GM19468 (cell line): ENCODE results near the gene COX5B.
"Not testable (repeated sequence)": the region's sequence is repeated elsewhere in the genome, so short reads cannot be mapped to it uniquely, and the experiment has no call there.

Experiments
- ATAC-seq: cut with Tn5 transposase; IDR thresholded peaks from one replicate; pipeline ENCODE4 v1.9.1; 2021; ENCODE audit warnings: mild to moderate bottlenecking, moderate library complexity, moderate number of reproducible peaks; ENCODE audit not compliant: unreplicated experiment; ENCODE audit errors: extremely low read depth

The COX5B gene

DNA sequence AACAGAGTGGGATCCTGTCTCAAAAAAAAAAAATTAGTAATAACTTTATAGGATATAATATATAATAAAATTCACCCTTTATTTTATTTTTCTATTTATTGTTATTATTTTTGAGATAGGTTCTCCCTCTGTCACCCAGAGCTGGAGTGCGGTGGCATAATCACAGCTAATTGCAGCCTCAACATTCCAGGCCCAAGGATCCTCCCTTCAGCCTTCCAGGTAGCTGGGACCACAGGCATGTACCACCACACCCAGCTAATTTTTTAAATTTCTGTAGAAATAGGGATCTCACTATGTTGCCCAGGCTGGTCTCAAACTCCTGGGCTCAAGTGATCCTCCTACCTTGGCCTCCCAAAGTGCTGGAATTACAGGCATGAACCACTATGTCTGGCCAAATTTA, 24.6 kb downstream of the COX5B start:
- no peak for ATAC-seq

GRCh38 chr2:97671526-97671925, 25.7 kb downstream of the COX5B start:
- ATAC-seq: no peak

GRCh38 chr2:97672606-97673140, 26.8 kb downstream of the COX5B start:
- ATAC-seq: not testable (repeated sequence)

GRCh38 chr2:97673182-97673914, 27.5 kb downstream of the COX5B start:
- ATAC-seq: no peak

DNA sequence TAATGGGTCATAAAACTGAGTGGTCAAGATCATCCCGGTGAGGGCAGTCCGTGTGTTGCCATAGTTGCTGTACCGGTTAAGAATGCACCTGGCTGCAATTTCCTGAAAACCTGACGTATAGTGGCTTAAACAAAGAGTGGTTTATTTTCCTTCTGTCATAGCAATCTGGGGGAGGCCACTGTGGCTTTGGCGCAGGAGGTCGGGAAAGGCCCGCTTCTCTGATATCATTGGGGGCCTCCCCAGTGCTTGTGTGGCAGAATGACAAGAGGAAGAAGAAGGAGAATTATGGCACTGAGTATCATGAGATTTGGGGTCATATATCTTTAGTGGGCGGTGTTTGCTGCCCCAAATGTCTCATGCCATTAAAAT, 28.0 kb downstream of the COX5B start:
- ATAC-seq: no peak

DNA sequence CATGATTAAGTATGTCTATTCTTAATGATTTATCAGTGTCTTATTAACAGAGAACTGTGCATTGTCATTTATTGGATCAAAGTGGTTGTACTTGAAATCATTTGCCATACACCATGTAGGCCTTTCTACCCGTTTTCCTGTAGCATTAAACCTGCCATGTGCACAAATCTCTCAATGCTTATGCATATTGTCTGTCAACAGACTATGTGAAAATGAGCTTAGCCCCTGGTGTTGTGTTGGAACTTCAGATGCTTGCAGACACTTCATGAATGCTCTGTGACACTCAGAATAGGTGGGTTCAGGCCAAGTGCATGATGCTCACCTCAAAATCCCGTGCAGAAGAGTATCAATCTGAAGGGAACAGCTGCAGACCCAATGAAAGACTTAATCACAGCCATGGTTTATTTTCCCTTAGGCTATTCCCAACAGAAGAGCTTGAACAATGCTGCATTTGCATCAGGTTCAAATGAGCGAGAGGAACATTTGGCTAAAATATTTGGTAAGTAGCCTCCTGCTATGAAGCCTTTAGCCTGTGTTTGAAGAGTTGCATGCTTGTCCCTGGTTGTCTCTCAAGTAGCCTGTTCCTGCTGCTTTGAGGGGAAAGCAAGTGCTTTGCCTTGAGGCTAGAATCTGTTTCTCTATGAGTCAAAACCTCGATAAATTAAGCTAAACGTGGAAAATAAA, 29.7 kb downstream of the COX5B start:
- ATAC-seq: no peak

DNA sequence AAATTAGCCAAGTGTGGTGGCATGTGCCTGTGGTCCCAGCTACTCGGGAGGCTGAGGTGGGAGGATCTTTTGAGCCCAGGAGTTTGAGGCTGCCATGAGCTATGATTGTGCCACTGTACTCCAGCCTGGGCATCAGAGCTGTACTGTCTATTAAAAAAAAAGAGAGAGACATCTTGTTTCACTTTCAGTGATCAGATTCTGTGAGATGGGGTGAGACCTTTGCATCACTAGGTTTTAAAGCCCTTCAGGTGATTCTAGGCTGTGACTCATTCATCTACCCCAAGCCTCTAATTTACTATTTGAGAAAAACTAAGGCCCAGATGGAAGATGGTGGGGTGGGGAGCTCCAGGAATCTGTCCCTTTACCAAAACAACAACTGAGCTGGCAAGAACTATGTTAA, 30.8 kb downstream of the COX5B start:
- ATAC-seq: no peak

- no peak for ATAC-seq
Observed at GRCh38 chr2:97677480-97677879, 31.6 kb downstream of the COX5B start.

- ATAC-seq: no peak
Observed at GRCh38 chr2:97678298-97678697, 32.4 kb downstream of the COX5B start.

DNA sequence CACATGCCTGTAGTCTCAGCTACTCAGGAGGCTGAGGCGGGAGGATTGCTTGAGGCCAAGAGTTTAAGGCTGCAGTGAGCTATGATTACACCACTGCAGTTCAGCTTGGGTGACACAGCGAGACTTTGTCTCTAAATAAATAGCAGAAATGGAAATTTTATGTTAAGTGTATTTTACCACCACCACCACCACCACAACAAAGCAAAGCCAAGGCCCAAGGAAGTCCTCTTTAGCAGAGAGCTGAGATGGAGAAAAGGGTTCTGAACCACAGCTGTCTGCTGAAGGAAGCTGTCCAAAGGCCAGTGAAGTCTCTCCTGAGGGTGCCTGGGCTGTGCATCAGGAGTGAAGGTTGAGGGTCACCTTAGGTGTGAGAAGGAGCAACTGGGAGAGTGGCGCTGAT, 41.4 kb downstream of the COX5B start:
- ATAC-seq: not testable (repeated sequence)

DNA sequence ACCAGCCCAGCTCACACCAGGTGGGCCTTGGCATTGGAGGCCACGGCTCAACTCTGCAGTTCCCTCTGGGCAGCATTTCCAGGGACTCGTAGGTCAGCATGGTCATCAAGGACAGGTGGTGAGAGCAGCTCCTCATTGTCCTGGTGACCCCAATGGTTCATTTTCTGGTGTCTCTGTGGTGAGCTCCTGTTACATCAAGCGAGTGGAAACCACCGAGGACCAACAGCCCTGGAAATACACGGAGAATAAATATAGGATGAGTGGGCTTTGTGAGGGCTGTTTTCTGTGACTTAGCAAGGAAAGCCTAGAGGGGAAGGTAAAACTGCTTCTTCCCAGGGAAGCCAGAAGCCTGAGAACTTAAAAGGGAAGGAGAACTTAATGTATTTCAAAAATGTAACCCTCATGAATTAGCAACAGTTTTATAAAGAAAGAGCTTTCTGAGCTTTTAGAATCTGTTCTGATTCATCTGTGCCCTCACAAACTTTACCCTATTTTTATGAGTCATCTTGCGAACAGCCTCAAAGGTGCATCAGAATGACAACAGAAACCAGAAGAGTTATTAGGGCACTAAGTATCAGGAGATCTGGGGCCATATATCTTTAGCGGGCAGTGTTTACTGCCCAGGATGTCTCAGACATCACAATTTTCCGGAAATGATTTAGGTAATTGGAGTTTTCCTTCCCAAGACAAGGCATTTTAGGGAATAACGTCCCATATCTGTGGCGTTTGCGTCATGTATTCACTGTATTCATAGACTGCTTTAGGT, 42.4 kb downstream of the COX5B start:
- no peak for ATAC-seq

DNA sequence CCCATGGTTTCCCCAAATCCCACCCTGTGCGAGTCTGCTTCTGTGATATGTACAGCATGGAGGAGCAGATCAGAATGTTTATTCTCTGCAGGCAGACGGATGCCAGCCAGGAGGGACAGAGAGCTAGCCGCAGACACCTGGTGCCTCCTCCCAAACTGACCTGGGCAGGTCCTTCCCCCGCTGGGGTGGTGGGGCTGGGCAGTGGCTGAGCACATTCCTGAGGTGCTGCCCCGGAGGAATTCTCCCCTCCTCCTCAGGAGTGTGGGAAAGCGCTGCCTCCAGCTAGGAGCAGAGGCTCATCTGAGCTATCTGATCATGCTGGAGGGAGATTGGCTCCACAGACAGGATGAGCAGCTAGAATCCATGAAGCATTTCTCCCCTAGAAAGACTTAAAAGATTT, 45.3 kb downstream of the COX5B start:
- ATAC-seq: no peak

DNA sequence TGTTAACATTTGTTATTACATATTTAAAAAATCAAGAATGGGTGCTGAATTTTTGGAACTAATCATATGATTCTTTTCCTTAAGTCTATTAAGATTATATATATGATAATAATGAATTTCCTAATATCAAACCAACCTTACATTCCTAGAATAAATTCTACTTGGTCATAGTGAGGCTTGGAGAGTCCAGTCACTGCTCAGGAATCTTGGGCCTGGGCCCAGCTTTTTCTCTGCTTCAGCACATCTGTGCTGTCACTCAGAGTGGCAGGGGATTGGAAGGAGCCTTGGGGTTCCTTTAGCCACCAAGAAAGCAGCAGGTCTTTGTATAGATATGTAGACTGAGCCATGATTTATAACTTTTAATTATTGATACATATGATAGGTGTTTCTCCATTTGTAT, 47.6 kb downstream of the COX5B start:
- no peak for ATAC-seq

DNA sequence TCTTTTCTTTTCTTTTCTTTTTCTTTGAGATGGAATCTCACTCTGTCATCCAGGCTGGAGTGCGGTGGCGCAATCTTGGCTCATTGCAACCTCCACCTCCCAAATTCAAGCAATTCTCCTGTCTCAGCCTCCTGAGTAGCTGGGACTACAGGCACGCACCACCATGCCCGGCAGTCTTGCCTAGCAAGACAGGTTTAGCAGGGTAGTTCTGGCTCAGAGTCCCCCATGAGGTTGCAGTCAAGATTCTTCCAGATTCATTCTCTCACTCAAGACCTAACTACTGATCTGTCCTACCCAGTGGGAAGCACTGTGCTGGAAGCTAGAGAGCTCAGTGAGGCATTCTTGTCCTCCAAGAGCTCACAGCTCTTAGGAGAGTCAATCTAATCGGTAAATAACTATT, 49.9 kb downstream of the COX5B start:
- ATAC-seq: no peak

- no peak for ATAC-seq
Observed at GRCh38 chr2:97697252-97698235, 51.7 kb downstream of the COX5B start.
